Fibroblast of lung (primary cell): Measurements from ENCODE around the gene TMC3.

ENCODE experiments used
- CTCF ChIP-seq, 2 donors: IDR thresholded peaks in 1 of 2; conservative IDR thresholded peaks in 1 of 2; 1 replicate in 1 of 2; 2 replicates in 1 of 2; pipeline ENCODE4 v1.5.1; 2011 to 2012; ENCODE audit warnings: low read length in 2 of 2, control low read depth in 1 of 2, inconsistent platforms in 1 of 2, low read depth in 1 of 2, mild to moderate bottlenecking in 1 of 2
- EZH2 ChIP-seq: IDR thresholded peaks from 2 replicates; pipeline ENCODE4 v1.5.1; 2012; ENCODE audit warnings: low read length, control low read depth, mild to moderate bottlenecking; ENCODE audit errors: missing control alignments

- TF ChIP-seq CTCF (conservative IDR thresholded peaks at IDR 0.05 in 1 of 2, IDR thresholded peaks at IDR 0.05 in 1 of 2; ENCODE audit: low read depth in 1 of 2, low read length in 2 of 2) (peak; percentile 37 to 55), EZH2 (no peak)
These were observed 36.3 kb upstream of the TMC3 start for GRCh38 chr15:81410318-81410753.
